ENCODE data around the gene SLC9A9.
"Not testable (repeated sequence)": the region's sequence is repeated elsewhere in the genome, so short reads cannot be mapped to it uniquely, and the experiment has no call there.

Gene SLC9A9

DNA sequence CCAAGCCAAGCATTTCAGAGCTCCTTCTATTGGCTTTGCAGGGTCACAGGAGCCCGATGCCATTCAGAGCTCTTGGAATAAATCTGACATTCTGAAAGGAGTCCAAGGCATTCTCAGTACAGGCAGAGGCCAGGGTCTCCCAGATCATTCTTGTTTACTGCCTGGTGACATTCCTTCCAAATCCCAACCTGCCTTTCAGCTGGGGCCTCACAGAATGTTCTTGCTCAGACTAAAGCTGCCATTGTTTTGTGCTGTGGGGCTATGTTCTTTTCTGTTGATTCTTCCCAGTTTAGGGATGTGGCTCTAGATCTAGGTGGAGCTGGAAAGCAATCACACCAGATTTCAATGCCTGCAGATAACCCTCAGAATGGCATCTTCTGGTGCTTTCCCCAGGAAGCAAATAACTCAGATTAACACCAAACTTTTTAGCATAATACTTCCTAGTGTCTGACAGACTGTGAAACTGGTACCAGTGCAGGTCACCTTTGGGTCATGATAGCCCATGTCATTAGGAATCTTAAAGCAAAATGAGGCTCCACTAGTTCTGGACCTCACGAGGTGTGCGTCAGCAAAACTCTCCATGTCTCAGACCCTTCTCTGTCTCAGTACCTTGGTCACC is 561.8 kb downstream of the SLC9A9 start:
- DNase-seq (ENCODE audit: low spot score) = no peak

DNA sequence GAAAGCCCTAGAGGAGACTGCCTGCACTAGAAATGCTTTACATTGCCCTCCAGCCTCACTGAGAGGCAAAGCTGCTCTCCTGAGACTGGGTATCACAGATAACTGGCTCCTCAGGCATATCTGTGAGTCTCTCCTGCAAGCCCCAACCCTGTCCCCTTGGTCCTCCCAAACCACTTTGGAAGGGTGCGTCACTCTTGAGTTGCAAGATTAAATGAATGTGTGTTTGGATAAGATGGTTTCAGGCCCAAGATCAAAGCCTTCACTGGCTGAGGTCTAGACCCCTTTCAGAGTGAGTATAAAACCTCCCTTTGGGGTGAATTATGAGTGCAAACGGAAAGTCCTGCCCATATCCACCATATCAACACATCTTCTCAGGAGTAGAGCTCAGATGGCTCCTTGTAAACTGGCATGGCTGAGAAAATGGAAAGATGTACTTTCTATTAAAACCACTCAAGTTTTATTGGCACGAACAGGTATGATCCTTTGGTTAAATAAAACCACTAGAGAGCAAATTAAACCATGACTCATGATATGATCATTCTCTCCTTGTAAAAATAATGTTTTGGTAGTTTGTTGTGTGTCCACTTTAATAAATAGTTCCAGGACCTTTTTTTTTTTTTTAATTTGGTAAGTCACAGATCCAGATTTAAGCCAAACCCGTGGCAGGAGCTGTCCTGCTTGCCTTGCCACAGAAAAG is 564.7 kb downstream of the SLC9A9 start:
- no peak for DNase-seq (ENCODE audit: low spot score)

DNA sequence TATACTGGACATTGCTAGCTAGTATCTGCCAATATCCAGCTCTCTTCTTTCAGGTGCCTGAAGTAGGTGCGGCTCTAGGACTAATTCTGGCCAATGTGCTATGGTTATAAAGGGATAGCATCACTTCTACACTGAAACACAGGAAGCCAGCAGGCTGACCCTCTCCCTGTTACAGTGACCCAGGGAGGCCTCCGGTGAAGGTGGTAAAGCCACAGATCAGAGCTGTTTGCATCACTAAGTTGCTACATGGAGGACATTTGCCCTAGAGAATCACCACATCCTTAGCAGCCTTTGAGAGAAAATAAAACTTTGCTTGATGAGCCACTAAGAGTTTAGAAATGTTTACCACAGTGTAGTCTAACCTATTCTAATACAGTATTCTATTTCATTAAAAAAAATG is 567.3 kb downstream of the SLC9A9 start:
- DNase-seq (ENCODE audit: low spot score) = no peak

DNA sequence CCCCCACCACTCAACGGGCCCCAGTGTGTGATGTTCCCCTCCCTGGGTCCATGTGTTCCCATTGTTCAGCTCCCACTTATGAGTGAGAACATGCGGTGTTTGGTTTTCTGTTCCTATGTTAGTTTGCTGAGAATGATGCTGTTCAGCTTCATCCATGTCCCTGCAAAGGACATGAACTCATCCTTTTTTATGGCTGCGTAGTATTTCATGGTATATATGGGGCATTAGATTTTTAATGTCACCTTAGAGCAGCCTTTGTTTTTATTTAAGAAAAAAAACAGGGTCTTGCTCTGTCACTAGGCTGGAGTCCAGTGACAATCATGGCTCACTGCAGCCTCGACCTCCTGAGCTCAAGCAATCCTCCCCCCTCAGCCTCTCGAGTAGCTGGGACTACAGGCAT is 568.7 kb downstream of the SLC9A9 start:
- not testable (repeated sequence) for DNase-seq (ENCODE audit: low spot score)

DNA sequence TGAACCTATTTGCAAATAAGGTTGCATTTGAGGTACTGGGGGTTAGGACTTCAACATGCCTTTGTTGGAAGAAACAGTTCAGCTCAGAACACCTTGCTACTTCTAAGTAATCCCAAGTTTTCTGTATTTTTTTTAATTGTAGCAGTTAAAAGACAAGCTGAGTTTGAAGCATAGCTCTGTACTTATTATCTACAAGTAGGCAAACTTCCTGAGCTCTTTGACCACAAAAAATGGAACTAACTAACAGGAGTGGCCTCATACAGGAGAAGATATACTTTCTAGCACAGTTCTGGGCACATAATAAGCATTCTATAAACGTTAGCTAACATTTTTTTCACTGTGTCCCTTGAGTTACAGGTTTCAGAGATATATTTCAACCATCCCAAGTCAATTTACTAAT is 569.5 kb downstream of the SLC9A9 start:
- DNase-seq (ENCODE audit: low spot score) = no peak

DNA sequence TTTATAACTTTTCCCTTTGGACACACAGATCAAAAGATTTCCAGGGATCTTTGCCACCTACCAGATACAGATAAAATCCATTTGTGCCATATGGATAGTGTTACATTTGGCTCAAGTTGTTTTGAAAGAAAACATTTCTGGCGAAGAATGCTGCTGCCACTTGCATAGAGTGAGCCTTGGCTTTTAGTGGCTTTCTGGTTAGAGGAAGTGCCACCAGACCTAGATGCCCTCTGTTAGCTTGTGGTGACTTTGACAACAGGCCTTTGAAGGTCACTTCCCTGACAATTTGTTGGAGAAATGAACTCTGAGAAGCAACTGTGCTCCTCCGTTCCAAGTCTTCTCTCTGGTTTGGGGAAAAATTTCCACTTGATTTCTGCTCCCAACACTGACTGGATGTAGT is 570.7 kb downstream of the SLC9A9 start:
- DNase-seq (ENCODE audit: low spot score) = no peak

DNA sequence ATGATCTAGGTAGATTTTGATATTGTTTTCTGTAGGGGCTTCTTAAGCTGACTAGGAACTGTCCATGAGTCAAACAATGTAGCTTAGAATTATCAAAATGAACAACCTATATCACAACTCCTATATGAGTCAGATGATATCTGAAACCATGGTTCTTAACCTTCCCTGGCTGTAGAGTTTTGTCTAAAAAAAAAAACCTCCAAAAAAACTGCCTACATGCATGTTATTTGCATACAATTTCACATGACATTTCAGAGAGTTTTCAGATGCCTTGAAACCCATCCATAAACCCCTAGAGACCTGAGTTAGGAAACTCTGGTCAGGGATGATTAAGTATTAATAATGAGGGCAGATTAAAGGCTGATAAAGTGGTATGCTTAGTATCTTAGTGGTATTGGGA is 571.7 kb downstream of the SLC9A9 start:
- no peak for DNase-seq (ENCODE audit: low spot score)

DNA sequence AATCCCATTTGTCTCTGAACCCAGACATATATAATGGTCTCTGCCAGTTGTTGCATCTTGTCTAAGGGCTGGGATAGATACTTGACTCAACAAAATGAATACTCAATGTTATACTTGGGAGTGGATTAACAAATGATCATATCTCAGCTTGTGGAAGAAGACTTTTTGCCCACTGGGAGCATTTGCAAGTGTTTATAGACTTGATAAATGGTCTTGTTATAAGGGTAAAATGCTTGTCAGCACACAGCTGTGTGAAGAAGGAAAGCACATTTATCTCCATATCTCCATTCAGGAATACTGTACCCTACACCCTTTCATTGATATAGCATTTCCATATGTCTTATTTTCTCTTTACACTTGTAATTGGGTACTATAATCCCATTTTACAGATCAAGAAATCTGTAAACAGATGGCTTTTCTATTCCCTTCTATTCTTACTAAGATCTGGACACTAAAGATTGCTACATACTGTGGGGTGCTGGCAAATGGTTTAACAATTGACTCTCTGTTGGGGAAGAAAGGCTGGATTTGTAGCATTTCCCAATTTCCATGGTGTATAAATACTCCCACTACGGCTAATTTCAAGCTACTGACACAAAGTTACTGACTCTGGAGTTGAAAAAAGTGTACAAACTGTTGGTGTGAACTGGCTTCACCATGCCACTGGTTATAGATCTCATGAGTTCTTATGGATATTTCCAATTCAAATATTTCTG is 574.1 kb downstream of the SLC9A9 start:
- DNase-seq (ENCODE audit: low spot score) = no peak

DNA sequence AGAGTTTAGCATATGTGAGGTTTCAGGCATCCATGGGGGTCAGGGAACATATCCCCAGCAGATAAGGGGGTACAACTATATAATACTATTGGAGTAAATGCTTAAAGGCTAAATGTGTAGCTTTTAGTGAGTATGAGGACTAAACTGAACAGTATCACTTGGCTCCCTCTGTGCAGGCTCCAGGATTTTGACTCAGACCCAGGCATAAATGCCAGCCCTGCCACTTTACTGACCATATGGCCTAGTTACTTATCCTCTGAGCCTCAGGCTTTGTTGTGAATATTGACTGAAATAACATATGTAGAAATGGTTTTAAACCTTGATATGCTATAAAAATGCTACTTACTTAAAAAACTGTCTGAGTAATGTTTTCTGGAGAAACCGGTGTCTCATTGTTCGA is 577.1 kb downstream of the SLC9A9 start:
- no peak for DNase-seq (ENCODE audit: low spot score)

DNA sequence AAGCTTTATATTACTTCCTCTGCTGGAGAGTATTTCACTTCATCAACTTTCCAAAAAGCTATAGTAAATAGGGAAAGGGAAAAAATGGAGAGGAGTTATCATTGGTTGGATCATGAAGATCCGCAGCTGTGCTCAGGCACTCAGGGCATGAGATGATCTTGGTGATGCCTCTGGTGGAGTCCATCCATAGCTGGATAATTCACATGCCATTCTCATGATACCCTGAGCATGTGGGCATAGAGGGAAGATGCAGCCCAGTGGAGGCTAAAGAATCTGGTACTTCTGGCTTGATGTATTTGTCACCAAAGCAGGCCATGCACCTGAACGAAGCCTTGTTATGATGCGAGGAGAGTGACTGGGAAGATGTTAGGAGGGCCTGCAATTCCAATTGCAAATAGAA is 578.5 kb downstream of the SLC9A9 start:
- no peak for DNase-seq (ENCODE audit: low spot score)

DNA sequence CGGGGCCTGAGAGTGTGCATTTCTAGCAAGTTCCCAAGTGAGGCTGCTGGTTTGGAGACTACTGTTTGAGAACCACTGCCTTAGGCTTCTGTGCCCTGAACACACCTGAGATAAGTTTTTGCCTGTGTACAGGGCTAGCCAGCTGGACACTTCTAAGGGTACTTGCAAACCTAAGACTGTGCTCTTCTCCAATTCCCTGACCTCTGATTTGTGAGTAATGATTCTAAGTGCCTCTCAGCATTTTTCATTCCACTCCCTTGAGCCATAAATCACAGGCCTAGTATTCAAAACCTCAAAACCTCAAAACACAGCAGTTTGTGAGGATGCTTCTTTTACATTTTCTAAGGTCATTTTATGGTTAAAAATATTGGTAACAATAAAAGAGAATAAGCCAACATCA is 580.3 kb downstream of the SLC9A9 start:
- DNase-seq (ENCODE audit: low spot score) = no peak

DNA sequence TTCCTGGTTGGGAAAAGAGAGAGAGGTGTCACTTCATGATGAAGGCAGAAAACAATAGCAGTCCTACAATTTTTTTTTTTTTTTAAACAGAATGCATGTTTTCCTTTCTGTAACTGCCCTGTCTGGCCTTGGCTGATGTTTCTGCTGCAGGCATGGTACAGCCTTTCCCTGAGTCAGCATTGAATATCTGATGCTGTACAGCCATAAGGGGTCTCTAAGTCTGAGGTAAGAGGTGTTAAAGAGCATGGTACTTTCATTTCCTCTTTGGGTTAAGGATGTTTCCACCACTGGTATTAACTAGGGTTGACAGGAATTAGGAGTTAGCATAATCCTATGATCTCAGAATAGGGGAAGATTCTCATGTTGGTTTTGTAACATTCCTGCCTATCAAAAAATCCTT is 581.3 kb downstream of the SLC9A9 start:
- DNase-seq (ENCODE audit: low spot score) = no peak

DNA sequence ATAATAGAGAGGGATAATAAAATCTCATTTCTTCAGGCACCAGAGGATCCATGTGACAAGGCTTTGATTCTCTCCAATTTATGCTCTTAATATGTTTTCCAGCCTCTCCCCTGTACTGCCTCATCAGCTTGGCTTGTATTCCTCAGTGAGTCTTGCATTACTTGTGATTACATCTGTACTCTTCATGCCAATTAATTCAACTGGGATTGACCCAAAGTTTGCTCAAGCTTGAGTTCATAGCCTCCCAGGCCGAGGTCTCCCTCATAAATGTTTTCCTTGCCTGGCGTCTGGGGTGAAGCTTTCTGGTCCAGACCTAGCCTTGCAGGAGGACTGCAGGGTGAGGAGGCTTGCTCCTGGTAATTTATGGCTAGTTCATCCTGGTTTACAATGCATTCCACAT is 581.8 kb downstream of the SLC9A9 start:
- no peak for DNase-seq (ENCODE audit: low spot score)

DNA sequence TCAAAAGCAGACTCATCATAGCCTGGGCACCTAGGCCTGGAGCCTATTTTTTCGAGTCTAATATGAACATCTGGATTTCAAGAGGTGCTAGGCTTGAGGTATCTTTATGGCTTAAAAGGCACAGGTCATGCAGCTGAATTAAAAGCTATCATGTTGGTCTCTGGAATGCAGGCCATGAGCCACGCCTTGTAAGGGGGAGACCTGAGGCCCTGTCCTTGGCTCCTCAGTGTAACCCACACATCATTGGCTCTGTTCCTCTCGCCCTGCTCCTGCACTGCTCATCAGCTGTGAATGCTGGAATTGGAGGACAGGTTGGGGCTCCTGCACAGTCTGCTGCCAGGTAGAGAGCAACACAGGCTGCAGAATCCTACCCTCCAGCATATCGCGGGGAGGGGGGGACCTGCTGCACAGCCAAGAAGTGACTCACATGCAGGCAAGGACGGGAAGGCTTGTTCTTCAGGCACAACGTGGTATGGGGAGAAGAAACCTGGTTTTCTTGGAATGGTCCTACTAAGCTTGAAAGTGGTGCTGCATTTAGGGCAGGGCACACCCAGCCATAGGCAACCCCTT is 582.7 kb downstream of the SLC9A9 start:
- DNase-seq (ENCODE audit: low spot score) = no peak

DNA sequence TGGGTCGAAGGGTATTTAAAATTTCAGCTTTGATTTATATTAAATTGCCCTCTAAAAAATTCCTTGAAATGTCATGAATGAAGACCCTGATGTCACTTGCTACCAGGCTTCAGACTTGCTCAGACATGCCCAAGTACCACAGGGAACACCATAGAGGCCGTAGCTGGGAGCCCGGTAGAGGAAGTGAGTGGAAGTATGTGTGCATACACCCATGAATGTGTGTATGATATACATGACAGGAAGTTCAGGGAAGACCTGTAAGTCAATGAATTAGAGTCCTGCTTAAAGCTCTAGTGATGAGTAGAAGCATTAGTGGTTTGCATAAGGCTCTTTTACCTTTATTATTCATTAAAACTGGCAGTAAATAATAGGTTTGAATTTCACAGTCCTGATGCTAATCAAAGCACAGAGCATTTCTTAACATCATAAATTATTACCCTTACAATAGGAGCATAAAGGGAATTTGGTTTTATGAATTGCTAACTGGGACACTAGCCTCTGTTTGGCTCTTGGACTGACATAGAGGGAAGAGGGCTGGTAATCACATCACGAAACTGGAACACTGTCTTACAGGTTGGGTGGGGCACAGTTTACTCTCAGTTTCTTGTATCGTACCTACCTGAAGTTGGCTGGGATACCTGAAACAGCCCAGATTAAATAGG is 584.3 kb downstream of the SLC9A9 start:
- DNase-seq (ENCODE audit: low spot score) = no peak

DNA sequence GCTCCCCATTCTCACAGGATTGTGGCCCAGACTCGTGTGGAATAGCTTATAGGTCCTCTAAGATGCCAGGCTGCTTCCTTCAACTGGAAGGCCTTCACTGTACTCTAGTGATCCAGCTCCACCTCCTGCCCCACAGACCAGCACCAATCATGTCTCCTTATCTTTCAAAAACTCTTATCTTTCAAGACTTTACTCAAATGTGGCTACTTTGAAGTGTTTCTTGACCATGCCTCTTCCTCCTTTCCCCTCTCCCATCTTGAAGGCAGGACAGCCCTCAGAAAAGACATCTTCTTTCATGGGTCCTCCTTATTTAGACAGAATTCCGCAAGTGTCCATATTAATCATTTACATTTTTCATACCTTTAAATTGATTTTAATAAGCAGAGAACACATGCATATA is 586.4 kb downstream of the SLC9A9 start:
- no peak for DNase-seq (ENCODE audit: low spot score)

DNA sequence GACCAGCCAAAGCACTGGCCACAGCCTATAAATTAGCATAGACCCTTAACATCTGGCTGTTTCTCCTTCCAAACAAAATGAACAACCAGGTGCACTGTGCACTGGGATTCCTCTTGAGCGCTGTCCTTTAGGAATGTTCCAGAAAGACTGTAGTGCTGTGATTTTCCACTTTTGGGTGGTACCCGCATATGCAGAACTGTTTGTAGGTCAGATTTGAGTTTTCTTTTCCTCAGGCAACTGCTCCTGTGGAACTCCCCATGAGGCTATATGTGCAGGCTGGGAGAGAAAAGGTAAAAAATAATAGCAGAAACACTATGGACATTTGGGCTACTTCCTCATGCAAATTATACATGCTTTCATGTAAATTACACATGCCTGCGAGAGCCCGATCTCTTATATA is 589.6 kb downstream of the SLC9A9 start:
- DNase-seq (ENCODE audit: low spot score) = no peak

DNA sequence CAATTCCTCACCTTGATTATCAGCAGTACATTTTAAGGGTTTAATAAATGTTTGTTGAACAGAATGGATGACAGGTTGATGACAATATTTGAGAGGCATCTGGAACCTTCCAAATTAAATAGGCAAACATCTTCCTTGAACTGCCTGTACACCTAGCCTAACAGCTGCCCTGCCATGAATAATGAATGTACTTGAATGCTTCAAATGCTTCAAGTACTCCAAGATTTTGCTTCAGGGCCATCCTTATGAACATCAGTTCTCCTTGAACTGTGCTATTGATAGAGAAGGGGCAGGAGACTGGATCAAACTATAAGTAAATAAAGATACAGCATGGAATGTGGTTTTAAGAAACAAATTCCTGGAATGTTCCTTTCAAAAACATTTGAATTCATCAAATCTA is 591.9 kb downstream of the SLC9A9 start:
- no peak for DNase-seq (ENCODE audit: low spot score)

DNA sequence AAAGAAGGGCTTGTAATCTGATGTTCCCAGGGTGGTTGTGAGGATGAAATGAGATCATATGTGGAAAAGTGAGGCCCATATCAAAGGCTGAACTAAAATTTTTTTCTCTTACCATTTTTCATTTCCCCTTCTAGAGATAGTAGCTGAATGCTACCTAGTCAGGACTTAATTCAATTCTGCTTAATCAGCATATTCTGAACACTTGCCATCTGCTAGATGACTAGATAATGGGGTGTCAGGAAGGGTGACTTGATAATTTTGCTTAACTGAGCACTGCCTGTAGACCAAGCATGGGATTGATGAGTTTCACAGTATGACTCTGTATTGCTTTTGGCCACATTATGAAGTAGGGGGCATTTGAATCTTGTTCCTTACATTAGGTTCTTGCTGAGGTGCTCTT is 592.5 kb downstream of the SLC9A9 start:
- DNase-seq (ENCODE audit: low spot score) = no peak

DNA sequence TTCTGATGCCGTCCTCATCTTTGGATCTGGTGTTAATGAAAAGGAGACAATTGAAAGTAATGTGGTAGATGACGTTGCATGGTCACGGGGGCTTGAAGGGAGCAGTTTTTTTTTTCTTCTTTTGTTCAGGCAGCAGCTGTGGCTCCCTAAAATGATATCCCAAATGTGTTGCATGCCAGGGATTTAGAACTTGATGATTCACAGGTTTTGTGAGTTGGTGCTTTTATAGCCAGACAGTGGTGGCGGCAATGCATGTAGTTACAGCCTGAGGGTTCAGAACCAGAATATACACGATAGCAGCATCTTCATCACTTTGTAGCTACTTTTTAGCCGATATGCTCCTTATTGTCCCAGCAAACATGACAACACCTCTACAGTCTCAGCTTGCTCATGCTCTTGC is 595.3 kb downstream of the SLC9A9 start:
- DNase-seq (ENCODE audit: low spot score) = no peak

DNA sequence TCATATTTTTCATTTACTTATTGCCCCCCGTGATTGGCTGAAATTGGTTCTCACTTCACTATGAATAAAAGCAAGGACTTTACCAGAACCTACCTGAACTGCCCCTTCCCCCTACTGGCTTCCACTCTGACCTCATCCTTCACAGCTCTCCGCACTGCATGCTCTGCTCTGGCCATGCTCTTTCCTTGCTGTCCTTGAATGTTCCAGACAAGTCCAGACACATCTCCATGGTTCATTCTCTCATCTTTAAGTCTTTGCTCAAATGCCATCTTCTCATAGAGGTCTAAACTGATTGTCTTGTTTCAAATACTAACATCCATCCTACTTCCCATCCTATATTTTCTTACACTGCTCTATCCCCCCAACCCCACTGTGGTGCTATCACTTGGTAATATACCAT is 599.3 kb downstream of the SLC9A9 start:
- no peak for DNase-seq (ENCODE audit: low spot score)

DNA sequence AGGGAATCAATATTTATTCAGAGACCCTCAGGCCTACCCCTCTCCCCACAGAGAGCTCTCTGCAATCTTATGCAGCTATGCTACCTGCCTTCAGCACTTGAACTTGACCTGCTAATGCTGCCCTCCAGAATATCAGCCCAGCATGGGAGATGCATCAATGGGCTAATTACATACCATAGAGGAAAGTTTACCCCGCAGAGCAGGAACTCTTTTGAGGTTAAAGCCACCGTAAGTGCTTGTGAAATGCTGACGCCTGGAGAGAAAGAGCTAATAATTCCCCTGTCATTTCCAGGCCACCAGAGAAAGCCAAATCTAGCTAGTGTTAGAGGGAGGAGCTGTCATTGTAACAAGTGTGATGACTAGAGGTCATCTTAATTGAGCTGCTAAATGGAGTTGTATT is 601.2 kb downstream of the SLC9A9 start:
- no peak for DNase-seq (ENCODE audit: low spot score)

DNA sequence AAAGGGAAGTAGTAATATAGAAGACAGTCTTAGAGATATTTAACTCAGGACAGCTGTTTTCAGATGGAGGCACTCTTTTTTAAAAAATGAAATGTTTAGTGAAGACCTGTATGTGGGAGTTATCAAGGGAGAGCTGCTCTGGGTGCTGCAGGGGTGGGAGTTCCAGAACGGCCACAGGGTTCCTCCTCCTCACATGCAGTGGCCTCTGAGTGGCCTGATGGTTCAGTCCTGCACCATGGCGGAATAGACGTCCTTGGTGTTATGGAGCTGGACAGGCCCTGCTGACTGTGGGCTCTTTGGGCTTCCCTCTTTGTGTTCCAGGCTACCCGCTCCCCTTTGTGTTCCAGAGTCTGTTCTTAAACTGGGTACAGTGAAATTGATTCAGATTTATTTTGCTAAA is 602.6 kb downstream of the SLC9A9 start:
- DNase-seq (ENCODE audit: low spot score) = no peak

All from HuH-7 (cell line).